IMR-90 (cell line): ENCODE results near the gene CALN1. TPM values are rescaled to one million over a fixed set of nuclear protein-coding genes. Genes with fewer than 3 reads are reported as not detected.

Source experiments
- ATAC-seq: fragments of 200-7000 bp; cut with Tn5 transposase; 2 replicates; pipeline ENCODE4 v1.9.1; 2020; ENCODE audit warnings: low read depth, mild to moderate bottlenecking, moderate library complexity
- BruUV-seq: library from RNA; stranded (reverse); fragments of 400-500 nt; replicated peaks from 2 replicates; lab custom pipeline; 2021; lab: Mats Ljungman, UMichigan
- CTCF ChIA-PET: fragments of 300-600 bp; formaldehyde crosslinking; extraction: SDS; loops from one replicate; lab custom pipeline; 2021; ENCODE audit warnings: antibody characterized with exemption; lab: Yijun Ruan, JAX
- POLR2A ChIA-PET: fragments of 300-600 bp; sonication (Branson Sonifier 250); formaldehyde crosslinking; loops from one replicate; lab custom pipeline; 2022; ENCODE audit warnings: antibody characterized with exemption; ENCODE audit not compliant: unreplicated experiment; lab: Charles Lee
- DNase-seq: peaks from one replicate; pipeline ENCODE4 v3.0.0; 2013
- H2AFZ ChIP-seq: replicated peaks from 2 replicates; pipeline ENCODE3; 2013; ENCODE audit warnings: low read length, mild to moderate bottlenecking; ENCODE audit not compliant: poor library complexity
- H2AK5ac ChIP-seq: 2 replicates; pipeline ENCODE4 v1.6.1; 2013; ENCODE audit warnings: low read depth, low read length, inconsistent platforms
- H2AK9ac ChIP-seq: replicated peaks from 2 replicates; pipeline ENCODE3; 2013; ENCODE audit warnings: mild to moderate bottlenecking, low read depth, low read length, moderate library complexity; ENCODE audit not compliant: poor library complexity
- H2BK120ac ChIP-seq: 2 replicates; pipeline ENCODE4 v1.6.1; 2013; ENCODE audit warnings: low read depth, low read length, inconsistent platforms
- H2BK15ac ChIP-seq: 3 replicates; pipeline ENCODE4 v1.6.1; 2013; ENCODE audit warnings: low read depth, low read length, inconsistent platforms
- H2BK20ac ChIP-seq: 2 replicates; pipeline ENCODE4 v1.6.1; 2013; ENCODE audit warnings: low read depth, mild to moderate bottlenecking, inconsistent platforms, low read length, moderate library complexity
- H2BK5ac ChIP-seq: 2 replicates; pipeline ENCODE4 v1.6.1; 2013; ENCODE audit warnings: mild to moderate bottlenecking, low read depth, low read length, inconsistent platforms; ENCODE audit not compliant: poor library complexity, severe bottlenecking
- H3K14ac ChIP-seq: replicated peaks from 2 replicates; pipeline ENCODE4 v1.6.1; 2013; ENCODE audit warnings: low read depth, low read length, inconsistent platforms
- H3K18ac ChIP-seq: 2 replicates; pipeline ENCODE4 v1.6.1; 2013; ENCODE audit warnings: low read depth, low read length, control low read depth
- H3K23ac ChIP-seq: 2 replicates; pipeline ENCODE4 v1.6.1; 2013; ENCODE audit warnings: low read depth, low read length, inconsistent platforms
- H3K27ac ChIP-seq: 2 replicates; pipeline ENCODE4 v1.5.1; 2013; ENCODE audit warnings: mild to moderate bottlenecking, control low read depth, low read length; ENCODE audit not compliant: insufficient read depth
- H3K27me3 ChIP-seq: 2 replicates; pipeline ENCODE4 v1.6.1; 2013; ENCODE audit warnings: low read length; ENCODE audit not compliant: control insufficient read depth, insufficient read depth
- H3K36me3 ChIP-seq: 2 replicates; pipeline ENCODE4 v1.6.1; 2013; ENCODE audit warnings: low read length, mixed read lengths; ENCODE audit not compliant: control insufficient read depth, insufficient read depth
- H3K4ac ChIP-seq: 2 replicates; pipeline ENCODE4 v1.6.1; 2013; ENCODE audit warnings: low read depth, low read length, inconsistent platforms
- H3K4me1 ChIP-seq: 2 replicates; pipeline ENCODE4 v1.6.1; 2013; ENCODE audit warnings: low read length, mixed read lengths; ENCODE audit not compliant: control insufficient read depth, insufficient read depth
- H3K4me2 ChIP-seq: 2 replicates; pipeline ENCODE4 v1.6.1; 2013; ENCODE audit warnings: low read depth, mild to moderate bottlenecking, control low read depth, low read length, moderate library complexity
- H3K4me3 ChIP-seq: 2 replicates; pipeline ENCODE4 v1.5.1; 2013; ENCODE audit warnings: low read depth, mild to moderate bottlenecking, control low read depth, low read length, moderate library complexity; ENCODE audit not compliant: insufficient read depth
- H3K56ac ChIP-seq: 2 replicates; pipeline ENCODE4 v1.6.1; 2013; ENCODE audit warnings: low read length, inconsistent platforms; ENCODE audit not compliant: insufficient read depth; ENCODE audit errors: extremely low read depth
- H3K79me1 ChIP-seq, 2 experiments: 2 replicates each; pipeline ENCODE4 v1.6.1; 2013; ENCODE audit warnings: low read length in 2 of 2, inconsistent platforms in 1 of 2, low read depth in 1 of 2
- H3K9ac ChIP-seq: 2 replicates; pipeline ENCODE4 v1.6.1; 2013; ENCODE audit warnings: low read depth, low read length, control low read depth
- H3K9me1 ChIP-seq: 2 replicates; pipeline ENCODE4 v1.6.1; 2013; ENCODE audit warnings: low read length, inconsistent platforms; ENCODE audit not compliant: insufficient read depth
- H3K9me3 ChIP-seq: 2 replicates; pipeline ENCODE4 v1.6.1; 2013; ENCODE audit warnings: low read length; ENCODE audit not compliant: control insufficient read depth, insufficient read depth
- H4K20me1 ChIP-seq: 2 replicates; pipeline ENCODE4 v1.6.1; 2013; ENCODE audit warnings: low read length, inconsistent platforms; ENCODE audit not compliant: insufficient read depth
- H4K5ac ChIP-seq: 2 replicates; pipeline ENCODE4 v1.6.1; 2013; ENCODE audit warnings: mild to moderate bottlenecking, low read depth, low read length, control low read depth
- H4K8ac ChIP-seq, 2 experiments: 2 replicates each; pipeline ENCODE4 v1.6.1; 2013; ENCODE audit warnings: low read depth in 2 of 2, low read length in 2 of 2, control low read depth in 1 of 2, inconsistent platforms in 1 of 2
- H4K91ac ChIP-seq: 2 replicates; pipeline ENCODE4 v1.6.1; 2013; ENCODE audit warnings: low read depth, low read length, inconsistent platforms; ENCODE audit not compliant: insufficient read depth
- CEBPB ChIP-seq: IDR thresholded peaks from 2 replicates; pipeline ENCODE4 v1.6.1; 2012; ENCODE audit warnings: low read depth, low read length, improper control_type of control experiment
- MAFK ChIP-seq: IDR thresholded peaks from 2 replicates; pipeline ENCODE4 v1.6.1; 2012; ENCODE audit warnings: low read depth, low read length, improper control_type of control experiment
- MAZ ChIP-seq: IDR thresholded peaks from 2 replicates; pipeline ENCODE4 v1.6.1; 2012; ENCODE audit warnings: low read depth, mild to moderate bottlenecking, low read length, improper control_type of control experiment, moderate library complexity, borderline replicate concordance
- NFE2L2 ChIP-seq: fragments of 150-350 bp; IDR thresholded peaks from 2 replicates; pipeline ENCODE4 v1.6.1; 2016; ENCODE audit warnings: low read depth, mild to moderate bottlenecking, low read length
- RCOR1 ChIP-seq: IDR thresholded peaks from 2 replicates; pipeline ENCODE4 v1.6.1; 2012; ENCODE audit warnings: mild to moderate bottlenecking, low read length, improper control_type of control experiment; ENCODE audit not compliant: insufficient replicate concordance
- RFX5 ChIP-seq: IDR thresholded peaks from 2 replicates; pipeline ENCODE4 v1.8.0; 2012; ENCODE audit warnings: low read depth, mild to moderate bottlenecking, low read length, moderate library complexity
- SMC3 ChIP-seq: fragments of 150-350 bp; IDR thresholded peaks from 2 replicates; pipeline ENCODE4 v1.6.1; 2016; ENCODE audit warnings: low read depth, mild to moderate bottlenecking, antibody characterized with exemption, low read length, moderate library complexity
- WGBS, 2 experiments: methylation state at CpG; one replicate each; pipeline versions ENCODE4 v1.1.5 to v1.1.7; 2013; ENCODE audit warnings: missing lambda C conversion rate in 2 of 2; ENCODE audit not compliant: insufficient read length in 1 of 2; ENCODE audit errors: extremely low coverage in 2 of 2; 5-methylcytosine and 5-hydroxymethylcytosine counted together
- dilution Hi-C: fragments of 300-500 bp; cut with HindIII; formaldehyde crosslinking; loops from one replicate; pipeline ENCODE4 v1.14.3; 2018; ENCODE audit warnings: low sequenced_read_pairs; ENCODE audit not compliant: unreplicated experiment
- in situ Hi-C: fragments of 300-500 bp; cut with MboI; formaldehyde crosslinking; loops from 3 replicates; pipeline ENCODE4 v1.14.3; 2019; ENCODE audit warnings: low sequenced_read_pairs, inconsistent platforms, mixed read lengths
- intact Hi-C: fragments of 100-400 bp; cut with micrococcal nuclease; formaldehyde crosslinking; loops from 2 replicates; pipeline ENCODE4 v1.10.0; 2022
- polyA plus RNA-seq, 3 experiments: library from polyadenylated mRNA; depleted of rRNA; stranded (reverse); fragments of >200 nt; gene quantifications; 2 replicates each; pipeline ENCODE4 v1.2.3, GENCODE V29; 2012; ENCODE audit warnings: low replicate concordance in 1 of 3
- total RNA-seq: library from RNA; depleted of rRNA; stranded (reverse); fragments of >200 nt; gene quantifications from 2 replicates; pipeline ENCODE4 v1.2.3, GENCODE V29; 2012
- TF ChIP-seq, protein P1 (sequence below): conservative IDR thresholded peaks from 2 replicates; pipeline ENCODE4 v1.5.1; 2012; ENCODE audit warnings: mild to moderate bottlenecking, low read depth, low read length, improper control_type of control experiment
- TF ChIP-seq, protein P2 (sequence below): fragments of 150-350 bp; IDR thresholded peaks from 2 replicates; pipeline ENCODE4 v1.6.1; 2017; ENCODE audit warnings: mild to moderate bottlenecking, antibody characterized with exemption, low read length, low read depth
- TF ChIP-seq, protein P3 (sequence below): fragments of 150-350 bp; IDR thresholded peaks from 2 replicates; pipeline ENCODE4 v1.6.1; 2016; ENCODE audit warnings: low read depth, mild to moderate bottlenecking, low read length, moderate library complexity, borderline replicate concordance

The CALN1 gene
- total and polyA plus RNA-seq, 2 of the 4 experiments (the other 2 are of a cell fraction): not detected

DNA sequence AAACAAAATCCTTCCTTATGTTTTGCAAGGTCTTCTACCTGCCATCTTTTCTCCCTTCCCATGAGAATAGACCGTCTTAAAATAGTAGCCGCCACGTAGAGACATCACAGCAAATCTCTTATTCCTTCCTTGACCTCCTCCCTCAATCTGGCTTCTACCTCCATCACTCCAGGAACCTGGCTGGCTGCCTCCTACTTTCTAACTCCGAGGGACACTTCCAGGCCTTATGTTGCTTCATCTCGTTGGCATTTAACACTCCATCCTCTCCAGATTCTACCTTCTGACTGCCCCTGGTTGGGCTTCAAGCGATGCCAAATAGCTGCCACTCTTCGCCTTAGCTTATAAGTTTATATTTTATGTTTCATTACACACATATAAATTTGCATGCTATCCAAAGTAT is 26.4 kb upstream of the CALN1 start:
- no peak overlapping the region for H3K56ac ChIP-seq
- intact Hi-C loops: no loop called here
- no peak overlapping the region for H3K4me2 ChIP-seq
- in situ Hi-C loops: no loop called here
- H3K36me3 ChIP-seq: no peaks in the 10 kb centered on the region
- H2BK5ac ChIP-seq: no peak overlapping the region
- no peak overlapping the region for H2AFZ ChIP-seq
- H2BK120ac ChIP-seq: no peak overlapping the region
- H3K4ac ChIP-seq: no peak overlapping the region
- no peak overlapping the region for H2AK5ac ChIP-seq
- no peak overlapping the region for H2BK15ac ChIP-seq
- CTCF ChIA-PET: no interaction called here
- no peak overlapping the region for H3K9ac ChIP-seq
- no peak overlapping the region for H4K5ac ChIP-seq
- H3K18ac ChIP-seq: no peak overlapping the region
- dilution Hi-C loops: no loop called here
- no peaks in the 10 kb centered on the region for H3K27me3 ChIP-seq
- ATAC-seq (no peak), DNase-seq (no peak)
- no peaks in the 10 kb centered on the region for H4K20me1 ChIP-seq
- POLR2A ChIA-PET: no interaction called here
- no peaks in the 10 kb centered on the region for H3K79me1 ChIP-seq
- BruUV-seq: no TSS peak
- H4K8ac ChIP-seq: no peak overlapping the region
- H3K14ac ChIP-seq: no peak overlapping the region
- no peak overlapping the region for H2AK9ac ChIP-seq
- no peak overlapping the region for H3K23ac ChIP-seq
- H2BK20ac ChIP-seq: no peak overlapping the region
- peaks cover 6% of the 10 kb centered on the region for H3K9me3 ChIP-seq
- H3K4me1 ChIP-seq: no peaks in the 10 kb centered on the region
- 55% methylated on average over 4 of the region's 7 CpGs; no CpG with 5 or more reads in 1 of the 2 experiments for WGBS, 2 experiments
- H4K91ac ChIP-seq: no peak overlapping the region
- no peak overlapping the region for H3K4me3 ChIP-seq
- TF ChIP-seq RCOR1: no peak
- TF ChIP-seq, protein P1, sequence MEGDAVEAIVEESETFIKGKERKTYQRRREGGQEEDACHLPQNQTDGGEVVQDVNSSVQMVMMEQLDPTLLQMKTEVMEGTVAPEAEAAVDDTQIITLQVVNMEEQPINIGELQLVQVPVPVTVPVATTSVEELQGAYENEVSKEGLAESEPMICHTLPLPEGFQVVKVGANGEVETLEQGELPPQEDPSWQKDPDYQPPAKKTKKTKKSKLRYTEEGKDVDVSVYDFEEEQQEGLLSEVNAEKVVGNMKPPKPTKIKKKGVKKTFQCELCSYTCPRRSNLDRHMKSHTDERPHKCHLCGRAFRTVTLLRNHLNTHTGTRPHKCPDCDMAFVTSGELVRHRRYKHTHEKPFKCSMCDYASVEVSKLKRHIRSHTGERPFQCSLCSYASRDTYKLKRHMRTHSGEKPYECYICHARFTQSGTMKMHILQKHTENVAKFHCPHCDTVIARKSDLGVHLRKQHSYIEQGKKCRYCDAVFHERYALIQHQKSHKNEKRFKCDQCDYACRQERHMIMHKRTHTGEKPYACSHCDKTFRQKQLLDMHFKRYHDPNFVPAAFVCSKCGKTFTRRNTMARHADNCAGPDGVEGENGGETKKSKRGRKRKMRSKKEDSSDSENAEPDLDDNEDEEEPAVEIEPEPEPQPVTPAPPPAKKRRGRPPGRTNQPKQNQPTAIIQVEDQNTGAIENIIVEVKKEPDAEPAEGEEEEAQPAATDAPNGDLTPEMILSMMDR: no peak
- TF ChIP-seq SMC3: no peak
- no peak for TF ChIP-seq NFE2L2
- TF ChIP-seq RFX5: no peak
- TF ChIP-seq, protein P2, sequence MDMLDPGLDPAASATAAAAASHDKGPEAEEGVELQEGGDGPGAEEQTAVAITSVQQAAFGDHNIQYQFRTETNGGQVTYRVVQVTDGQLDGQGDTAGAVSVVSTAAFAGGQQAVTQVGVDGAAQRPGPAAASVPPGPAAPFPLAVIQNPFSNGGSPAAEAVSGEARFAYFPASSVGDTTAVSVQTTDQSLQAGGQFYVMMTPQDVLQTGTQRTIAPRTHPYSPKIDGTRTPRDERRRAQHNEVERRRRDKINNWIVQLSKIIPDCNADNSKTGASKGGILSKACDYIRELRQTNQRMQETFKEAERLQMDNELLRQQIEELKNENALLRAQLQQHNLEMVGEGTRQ: no peak
- TF ChIP-seq MAZ: no peak
- TF ChIP-seq, protein P3, sequence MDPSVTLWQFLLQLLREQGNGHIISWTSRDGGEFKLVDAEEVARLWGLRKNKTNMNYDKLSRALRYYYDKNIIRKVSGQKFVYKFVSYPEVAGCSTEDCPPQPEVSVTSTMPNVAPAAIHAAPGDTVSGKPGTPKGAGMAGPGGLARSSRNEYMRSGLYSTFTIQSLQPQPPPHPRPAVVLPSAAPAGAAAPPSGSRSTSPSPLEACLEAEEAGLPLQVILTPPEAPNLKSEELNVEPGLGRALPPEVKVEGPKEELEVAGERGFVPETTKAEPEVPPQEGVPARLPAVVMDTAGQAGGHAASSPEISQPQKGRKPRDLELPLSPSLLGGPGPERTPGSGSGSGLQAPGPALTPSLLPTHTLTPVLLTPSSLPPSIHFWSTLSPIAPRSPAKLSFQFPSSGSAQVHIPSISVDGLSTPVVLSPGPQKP: no peak
- no peak for TF ChIP-seq MAFK
- TF ChIP-seq CEBPB: no peak
- H3K27ac ChIP-seq: no peak overlapping the region
- H3K9me1 ChIP-seq: no peaks in the 10 kb centered on the region
